ELR (cell line): ENCODE measurements around the gene GAS2.

ENCODE experiments used
- DNase-seq: peaks from one replicate; pipeline ENCODE4 v3.0.0-alpha.2; 2015; ENCODE audit warnings: low read depth

GAS2 gene

DNA sequence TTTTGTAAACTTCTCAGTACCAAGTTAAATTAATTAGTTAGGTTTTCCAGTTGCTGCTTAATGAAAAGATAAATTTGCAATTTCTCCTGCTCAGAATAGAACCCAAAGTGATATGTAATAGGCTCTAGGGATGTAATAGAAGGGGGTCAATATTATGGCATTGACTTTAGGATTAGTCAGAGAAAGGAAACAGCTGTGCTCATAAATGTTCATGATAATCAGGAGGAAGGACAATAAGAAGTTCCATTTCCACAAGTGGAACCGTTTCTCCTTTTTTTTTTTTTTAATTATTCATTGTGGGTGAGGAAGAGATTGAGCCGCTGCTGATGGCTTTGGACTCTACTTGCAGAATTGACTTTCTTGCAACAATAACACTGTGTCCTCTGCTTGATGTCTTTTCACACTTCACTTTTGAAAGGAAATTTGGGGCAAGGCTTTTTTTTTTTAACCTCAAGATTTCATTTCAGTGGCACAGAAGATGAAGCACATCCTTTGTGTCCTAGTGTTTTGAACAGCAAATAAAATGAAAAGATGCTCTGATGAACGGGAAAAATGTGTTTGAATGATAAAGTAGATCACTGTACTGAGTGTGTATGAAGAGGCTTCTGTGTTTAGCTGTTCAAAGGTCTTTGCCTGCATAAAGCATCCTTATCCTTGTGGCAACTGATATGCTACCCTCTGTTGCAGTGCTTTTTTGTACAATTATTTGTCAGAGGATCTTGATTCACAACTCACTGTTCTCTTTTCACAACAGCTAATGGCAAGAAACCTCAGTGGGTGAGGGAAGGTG lies 62.4 kb downstream of the GAS2 start:
- DNase-seq, result no peak

DNA sequence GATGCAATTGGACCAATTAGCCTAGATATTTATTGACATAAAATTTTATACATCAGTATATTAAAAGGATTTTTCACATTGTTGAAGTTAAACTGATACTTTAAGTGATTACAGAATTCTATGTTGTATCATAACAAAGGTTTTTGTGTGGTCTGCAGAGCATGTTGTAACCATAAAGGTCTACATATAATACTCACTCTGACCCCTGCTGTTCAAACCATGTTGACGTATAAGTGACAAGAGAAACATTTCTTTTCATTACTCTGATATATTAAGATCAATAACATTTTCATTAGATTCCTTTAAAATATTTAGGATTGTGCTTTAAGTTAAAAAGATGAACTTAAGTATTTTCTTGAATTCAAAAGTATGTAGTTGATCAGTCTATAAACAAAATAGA lies 63.9 kb downstream of the GAS2 start:
- peak; percentile 33 for DNase-seq

DNA sequence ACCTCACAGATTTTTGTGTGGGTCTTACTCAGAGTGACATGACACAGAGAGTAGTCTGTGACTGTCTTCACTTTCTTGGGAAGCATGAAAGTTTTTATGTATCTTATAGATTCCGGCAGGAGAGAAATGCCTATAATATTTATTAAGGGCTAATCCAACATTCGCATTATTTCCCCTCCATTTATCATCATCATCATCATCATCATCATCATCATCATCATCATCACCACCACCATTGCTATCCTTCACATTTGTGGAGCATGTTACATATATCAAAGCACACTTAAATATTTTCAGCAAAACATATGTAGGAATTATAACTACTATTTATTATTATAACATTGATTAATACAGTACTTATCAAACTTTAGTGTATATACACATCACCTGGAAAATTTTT lies 66.2 kb downstream of the GAS2 start:
- DNase-seq, result no peak

DNA sequence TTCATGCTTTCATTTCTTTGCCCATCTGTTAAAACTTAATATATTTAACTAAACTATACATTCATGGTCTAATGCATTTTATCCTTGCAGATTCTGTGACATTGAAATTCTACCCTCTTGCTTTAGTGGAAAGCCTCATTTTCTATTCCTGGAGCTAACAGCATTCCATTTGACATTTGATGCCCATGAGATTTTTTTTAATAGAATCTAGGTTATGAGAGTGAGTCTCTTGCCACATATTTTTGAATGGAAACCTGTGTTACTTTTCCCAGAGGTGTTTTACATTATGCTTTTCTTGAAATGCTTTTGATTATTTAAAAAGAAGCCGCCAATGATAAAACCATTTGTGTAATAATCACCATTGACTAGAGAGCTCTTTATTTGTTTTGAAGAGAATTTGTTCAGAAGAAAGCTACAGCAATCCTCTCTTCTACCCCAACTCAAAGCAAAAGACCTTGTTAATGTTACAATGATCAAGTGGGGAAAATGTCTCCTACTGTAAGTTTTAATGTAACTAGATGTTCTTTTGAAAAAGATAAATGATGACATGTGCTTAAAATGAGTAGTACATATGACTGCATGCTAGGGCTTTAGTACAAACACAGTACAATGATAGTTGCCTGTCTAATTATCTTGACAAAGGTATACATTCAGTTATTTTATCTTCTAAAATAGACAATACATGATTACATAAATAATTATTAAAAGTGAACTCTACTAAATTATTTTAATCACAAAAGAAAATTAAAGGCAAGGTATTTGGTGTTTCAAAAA lies 67.3 kb downstream of the GAS2 start:
- DNase-seq, result no peak

DNA sequence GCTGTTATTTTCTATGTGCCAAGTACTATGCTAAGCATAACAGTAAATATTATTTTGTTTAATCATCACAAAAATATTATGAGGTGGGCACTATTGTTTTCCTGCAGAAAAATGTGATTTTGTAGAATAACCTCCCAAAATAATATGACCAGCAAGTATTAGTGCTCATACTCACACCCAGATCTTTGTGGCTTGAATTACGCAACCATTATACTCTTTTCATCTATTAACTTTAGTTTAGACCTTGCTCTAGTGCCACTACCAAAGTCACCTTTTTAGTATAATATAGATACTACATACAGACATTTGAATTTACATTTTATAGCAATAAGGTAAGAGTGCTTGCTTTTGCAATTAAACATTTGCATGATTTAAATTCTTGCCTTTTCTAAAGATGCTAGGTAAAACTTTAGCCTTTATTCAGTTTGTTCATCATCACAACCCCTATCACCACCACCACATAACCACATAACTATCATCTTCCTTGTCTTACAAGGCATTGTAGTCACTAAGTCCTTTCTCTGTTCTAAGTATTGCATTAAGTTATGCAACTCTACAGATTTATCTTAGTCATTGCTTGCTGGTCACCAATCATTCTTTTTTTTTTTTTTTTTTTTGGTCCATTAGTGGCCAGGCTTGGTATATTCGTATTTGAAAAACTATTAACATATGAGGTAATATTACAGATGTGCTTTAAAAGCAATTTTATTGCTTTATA lies 68.4 kb downstream of the GAS2 start:
- DNase-seq, result peak; percentile 9

DNA sequence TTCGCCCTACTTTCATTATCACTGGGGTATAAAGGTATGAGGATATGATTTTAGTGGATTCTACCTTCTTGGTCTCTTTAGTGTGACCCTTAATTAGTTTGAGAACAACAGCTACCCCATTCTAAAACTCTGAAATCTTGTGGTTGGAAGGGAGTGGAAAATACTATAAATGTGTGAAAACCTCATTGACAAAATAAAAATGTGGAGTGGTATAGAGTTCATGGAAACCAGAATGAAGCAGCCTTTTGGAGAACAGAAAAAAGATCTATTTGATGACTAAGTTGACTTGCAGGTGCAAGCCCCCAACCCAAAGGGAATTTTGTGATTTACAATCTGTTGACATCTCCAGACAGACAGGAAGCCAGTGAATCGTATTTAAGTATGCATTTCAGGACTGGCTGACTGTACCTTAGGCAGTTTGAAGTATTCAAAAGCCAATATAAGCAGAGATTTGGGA lies 75.8 kb downstream of the GAS2 start:
- no peak for DNase-seq

DNA sequence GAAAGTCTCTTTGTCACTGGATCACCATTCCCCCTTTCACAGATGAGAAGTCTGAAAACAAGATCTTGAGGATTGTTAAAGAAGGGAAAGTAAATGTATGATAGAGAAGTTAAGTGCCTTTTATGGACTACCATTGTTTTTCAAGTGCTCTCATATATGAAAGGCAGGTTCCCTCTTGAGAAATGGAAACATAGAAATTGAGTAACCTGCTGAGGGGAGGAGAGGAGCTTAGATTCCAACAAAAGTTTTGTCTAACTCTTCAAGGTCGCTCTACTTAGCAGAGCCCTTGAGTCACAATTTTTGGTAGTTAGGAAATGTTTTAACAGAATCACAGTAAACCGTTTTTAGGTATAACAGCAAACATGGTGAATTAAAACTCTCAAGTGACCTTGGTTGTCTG lies 83.1 kb downstream of the GAS2 start:
- no peak for DNase-seq

DNA sequence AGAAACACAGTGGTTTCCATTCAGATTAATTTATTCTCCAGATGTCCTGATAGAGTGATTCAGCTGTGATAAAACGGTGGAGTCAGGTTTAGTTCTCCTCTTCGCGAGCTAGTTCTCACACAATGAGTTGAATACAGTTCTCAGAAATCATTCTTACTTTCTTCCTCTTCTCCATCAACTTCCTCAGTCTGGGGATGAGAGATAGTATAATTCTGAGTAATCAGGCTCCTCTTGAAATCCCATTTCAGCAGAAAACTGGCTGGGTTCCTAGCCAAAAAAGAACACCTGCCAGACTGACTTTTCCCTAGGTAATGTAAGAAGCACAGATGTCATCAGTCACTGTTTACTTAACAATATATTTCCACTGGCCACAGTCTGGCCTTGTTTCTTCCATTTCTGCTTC lies 86.5 kb downstream of the GAS2 start:
- DNase-seq, result no peak

DNA sequence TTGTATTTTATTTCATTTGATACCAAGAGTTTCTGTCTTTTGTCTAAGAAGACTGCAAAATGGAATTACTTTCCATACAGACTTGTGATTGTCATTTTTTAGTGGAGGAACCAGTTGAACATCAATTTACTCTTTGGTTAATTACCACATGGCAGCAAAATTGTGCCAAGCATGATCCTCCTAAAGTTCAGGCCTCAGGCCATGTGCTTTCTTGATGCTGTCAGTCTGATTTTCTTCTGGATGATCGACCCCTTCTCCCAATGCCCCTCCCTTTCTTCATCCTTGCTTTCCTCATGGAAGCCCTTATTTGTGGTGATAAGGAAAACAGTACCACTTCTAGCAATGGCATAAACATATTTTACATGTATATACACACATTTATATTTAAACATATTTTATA lies 87.0 kb downstream of the GAS2 start:
- DNase-seq, result no peak

DNA sequence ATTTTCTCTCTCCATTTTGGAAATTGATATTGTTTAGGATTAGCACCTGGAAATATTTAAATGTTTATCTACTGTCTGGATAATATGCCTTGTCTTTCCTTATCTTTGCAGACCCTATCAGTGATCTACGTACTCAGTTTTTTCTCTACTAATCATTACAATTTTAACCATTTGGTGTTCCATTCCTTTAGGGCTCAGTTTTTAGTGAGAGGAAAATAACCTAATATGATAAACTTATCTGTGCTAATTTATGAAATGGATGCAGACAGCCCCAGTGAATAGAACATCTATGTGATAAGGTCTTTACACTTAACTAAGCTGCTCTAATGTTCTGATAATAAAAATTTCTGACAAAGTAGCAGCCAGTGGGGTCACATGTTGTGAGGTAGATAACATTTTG lies 94.7 kb downstream of the GAS2 start:
- no peak for DNase-seq

DNA sequence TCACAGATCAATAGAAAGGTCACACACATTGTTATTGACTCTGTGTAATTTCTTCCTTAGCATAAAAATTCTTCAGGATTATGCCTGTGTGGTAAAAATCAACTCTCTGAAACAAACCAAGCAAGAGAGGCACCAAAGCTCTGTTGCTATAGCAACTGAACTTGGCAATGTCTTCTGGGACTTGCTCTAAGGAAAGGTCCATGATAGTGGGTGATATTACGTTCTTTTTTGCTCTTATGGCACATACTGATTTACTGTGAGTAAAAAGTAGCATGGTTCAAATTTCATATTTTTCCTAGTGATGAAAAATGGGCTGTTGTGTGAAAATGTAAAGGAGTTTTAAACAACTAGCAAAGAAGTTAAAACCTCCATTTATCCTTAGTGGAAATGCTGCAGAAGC lies 96.8 kb downstream of the GAS2 start:
- DNase-seq, result no peak

DNA sequence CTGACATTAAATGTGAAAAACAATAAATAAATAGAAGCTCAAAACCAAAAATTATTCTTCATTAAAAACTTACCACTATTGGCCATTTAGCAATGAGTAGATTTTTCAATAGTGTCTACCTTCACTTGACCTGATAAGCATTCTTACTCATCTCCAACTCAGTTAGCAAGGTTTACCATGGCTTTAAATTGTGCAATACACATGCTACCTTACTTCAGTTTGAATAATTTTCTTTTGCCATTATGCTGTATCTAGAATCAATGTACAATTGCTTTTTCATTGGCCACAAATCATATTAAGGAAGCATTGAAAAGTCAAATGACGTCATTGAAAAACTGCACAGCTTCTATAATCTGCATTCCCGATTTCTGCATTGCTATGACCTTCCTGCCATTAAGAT lies 98.3 kb downstream of the GAS2 start:
- no peak for DNase-seq

DNA sequence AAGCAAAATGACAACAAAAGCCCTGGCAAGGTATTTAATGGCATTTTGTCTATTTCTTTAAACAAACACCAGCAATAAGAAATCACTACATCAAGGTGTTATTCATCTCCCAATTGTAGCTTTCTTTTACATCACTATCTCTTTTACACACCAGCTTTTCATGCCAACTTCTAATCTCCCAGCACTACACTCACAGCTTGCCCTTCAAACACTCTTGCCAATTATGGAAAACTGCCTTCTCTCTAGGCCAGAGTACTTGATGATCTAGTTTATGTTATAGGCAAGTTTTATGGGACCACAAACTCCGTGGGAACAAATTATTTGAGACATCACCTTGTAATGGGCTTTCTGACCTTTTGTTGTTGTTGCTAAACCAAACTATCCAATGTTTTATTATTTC lies 101.9 kb downstream of the GAS2 start:
- DNase-seq, result no peak

DNA sequence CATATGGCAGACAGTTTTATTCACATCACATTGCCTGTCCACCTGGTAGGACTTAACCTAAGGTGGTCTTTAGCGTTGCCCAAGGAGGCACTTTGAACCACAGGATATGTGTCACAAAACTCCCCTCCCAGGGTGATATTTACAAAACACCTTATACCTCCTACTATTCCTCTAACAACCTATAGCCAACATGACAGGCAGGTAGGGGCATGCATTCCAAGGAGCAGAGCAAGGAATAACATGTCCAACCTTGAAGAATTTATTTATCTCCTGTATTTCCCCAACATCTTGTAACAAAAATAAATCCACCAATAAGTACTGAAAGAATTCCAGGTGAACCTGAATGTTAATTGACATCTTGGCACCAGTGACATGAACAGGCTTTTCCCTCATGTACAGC lies 102.7 kb downstream of the GAS2 start:
- DNase-seq, result no peak

DNA sequence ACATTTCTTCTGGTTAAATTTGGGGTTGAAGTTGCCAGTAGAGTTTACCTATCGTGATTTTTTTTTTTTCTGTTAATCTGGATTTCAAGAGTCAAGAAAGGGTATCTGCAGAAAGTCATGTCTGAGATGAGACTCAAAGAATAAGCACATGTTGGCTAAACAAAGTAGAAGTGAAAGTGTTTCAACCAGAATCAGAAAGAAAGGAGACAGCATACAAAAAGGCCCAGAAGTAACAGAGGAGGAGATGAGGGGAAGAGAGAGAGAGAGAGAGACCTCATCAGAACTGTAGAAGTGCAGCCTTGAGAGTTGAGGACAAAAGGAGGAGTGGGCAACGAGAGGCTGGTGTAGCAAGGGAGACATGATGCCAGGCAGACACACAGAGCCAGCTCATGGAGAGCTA lies 108.3 kb downstream of the GAS2 start:
- DNase-seq, result no peak

DNA sequence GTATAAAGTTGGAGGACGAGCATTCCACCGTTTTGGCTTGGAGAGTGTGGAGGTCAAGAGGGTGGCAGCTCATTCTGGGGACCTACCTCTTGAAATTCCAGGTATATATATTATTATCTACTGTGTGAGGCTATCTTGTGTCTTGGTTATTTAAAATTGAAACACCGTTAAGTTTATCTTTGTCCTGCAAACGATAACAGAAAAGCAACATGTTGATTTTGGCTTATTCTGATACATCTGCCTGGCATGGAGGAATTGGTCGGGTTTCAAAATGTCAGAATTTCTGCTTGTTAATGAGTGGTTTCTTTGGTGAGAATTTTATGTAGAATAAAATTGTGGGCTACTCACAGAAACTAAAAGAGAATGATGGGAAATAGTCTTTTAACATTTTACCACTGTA lies 108.8 kb downstream of the GAS2 start:
- DNase-seq, result no peak

DNA sequence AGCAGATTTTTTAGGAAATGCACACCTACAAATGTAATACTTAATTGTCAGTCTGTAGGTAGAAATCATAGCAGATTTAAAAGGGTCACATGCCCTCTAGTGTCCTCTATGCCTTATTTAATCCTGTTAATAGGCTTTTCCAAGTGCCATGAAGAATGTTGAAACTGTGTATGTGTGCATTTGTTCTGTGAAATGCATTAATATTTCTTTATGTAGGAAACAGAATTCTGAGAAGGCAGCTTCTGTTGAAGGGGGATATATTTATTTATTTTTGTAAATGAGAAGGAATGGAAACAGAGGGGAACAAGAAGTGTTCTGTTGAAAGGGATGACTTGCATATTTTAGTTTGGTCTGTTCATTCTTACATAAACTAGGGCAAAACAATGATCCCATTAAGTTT lies 112.2 kb downstream of the GAS2 start:
- DNase-seq, result no peak

DNA sequence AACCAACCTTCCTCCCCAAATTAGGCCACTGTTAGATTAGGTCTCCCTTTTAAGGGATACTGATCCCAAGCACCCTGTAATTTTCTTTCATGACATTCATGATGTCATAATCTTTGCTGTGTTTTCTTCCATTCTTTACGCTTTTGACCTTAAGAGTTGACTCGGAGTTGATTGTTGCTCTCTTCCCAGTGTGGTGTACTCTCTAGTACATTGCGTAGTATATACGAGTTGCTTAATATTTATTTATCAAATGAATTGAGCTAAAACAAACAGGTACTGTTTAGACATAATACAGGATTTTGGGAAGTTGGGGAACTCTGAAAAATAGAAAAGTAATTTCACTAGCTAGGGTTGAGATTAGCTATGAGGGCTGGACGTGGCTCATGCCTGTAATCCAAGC lies 113.4 kb downstream of the GAS2 start:
- DNase-seq, result no peak

DNA sequence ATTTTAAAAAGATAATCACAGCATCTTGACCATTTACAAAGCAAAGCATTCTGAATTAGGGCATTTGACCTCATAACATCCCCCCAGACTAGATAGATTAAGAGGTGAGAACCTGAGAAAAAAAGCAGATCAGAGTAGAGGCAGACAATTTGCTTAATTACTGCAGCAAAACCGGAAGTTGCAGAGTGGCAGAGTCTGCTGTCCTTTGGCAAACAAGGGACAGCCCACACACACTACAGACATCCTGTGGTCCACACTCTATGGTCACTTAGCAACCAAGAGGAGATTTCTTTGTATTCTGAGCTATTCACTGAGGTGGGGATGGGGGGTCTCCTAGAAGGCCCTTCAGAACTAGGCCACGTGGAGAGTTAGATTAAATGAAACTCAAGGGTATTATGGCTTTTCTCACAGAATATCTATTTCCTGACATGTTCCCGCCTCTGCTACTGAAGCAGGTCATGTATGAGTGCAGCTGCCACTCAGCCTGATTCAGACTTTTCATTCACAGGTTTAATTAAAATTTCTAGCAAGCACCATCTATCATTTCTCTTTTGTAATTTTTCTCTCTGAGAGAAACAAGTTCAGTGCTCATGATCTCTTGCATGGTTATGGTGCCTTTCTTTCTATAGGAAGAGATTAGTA lies 114.7 kb downstream of the GAS2 start:
- no peak for DNase-seq

DNA sequence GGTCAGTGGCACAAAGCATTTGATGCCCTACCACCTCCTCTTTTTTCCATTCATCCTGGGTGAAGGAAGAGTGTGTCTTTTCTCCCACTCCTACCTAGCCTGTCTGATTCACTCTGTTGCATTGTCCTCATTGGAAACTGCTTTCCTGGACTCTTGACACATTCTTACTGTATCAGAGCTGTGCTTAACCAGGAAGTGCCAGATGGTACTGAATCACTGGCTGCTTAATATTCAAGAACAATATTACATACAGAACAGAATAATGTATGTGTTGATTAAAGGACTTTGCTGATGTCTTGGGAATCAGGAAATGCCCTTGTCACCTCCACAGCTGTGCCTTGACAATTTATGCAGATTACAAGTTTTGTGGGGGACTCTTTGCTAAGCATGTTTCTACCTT lies 118.8 kb downstream of the GAS2 start:
- DNase-seq, result peak; percentile 65

DNA sequence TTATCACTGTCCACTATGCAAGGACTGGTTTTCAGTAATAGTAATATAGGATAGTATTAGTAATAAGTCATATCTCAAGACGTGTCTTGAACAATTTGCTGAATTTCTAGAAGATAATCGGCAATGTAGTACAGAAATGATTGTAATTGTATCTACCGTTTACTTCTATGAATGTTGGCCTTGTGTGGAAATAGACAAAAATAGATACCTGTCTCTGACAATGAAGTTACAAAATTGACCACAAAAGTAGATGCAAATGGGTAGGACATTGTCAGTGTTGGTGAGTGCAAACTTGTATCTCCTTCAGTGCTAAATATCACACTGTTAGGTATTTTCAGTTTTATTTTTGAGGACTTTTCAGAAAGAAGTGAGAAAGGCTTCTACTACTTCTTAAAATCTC lies 120.1 kb downstream of the GAS2 start:
- DNase-seq, result no peak

DNA sequence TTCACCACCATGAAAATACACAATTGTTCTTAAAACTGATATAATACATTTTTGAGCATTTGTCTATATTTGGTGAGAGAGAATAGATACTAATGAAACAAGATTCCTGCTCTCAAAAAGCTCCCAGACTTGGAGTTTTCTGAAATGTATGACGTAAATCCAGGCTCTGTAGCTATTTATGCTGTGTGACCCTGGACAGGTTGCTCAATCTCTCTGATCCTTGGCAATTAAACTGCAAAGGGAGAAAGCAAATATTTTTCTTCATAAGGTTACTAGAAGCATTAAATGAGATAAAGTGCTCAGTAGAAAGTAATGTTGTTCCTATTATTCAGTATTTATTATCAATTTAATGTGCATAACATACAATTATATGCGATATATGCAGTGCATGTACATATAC lies 120.6 kb downstream of the GAS2 start:
- DNase-seq, result no peak
